ENCODE measurements around the gene USP33.

The USP33 gene

DNA sequence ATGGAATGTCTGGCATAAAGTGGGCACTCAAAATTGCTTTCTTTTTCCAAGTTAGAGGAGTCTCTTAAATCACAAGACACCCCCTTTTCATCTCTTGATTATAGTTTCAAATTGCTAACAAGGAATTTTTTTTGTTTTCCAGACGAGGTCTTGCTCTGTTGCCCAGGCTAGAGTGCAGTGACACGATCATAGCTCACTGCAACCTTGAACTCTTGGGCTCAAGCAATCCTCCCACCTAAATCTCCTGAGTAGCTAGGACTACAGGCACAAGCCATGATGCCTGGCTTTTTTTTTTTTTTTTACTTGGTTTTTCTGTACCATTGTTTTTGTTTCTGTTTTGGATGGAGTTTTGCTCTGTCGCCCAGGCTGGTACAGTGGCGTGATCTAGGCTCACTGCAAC lies 98.0 kb downstream of the USP33 start:
- ChIA-PET POLR2A (interaction anchor here (0.6 kb wide), 1 partner anchor 15 kb away, joined by 4 read pairs; no protein-coding TSS in a partner anchor), CTCF (interaction anchor here (0.6 kb wide), 1 partner anchor 117 kb away, joined by 3 read pairs; no protein-coding TSS in a partner anchor)
- no peaks in the 10 kb centered on the region for H3K27me3 ChIP-seq (replicated peaks in 2 of 5; ENCODE audit: control insufficient read depth in 4 of 5, insufficient read depth in 5 of 5, low read length in 4 of 5)
- peaks cover 0 to 3% (median 0%) of the 10 kb centered on the region in 4 experiments for H3K4me1 ChIP-seq (ENCODE audit: control extremely low read depth in 1 of 4, control insufficient read depth in 4 of 4, insufficient read depth in 4 of 4, low read length in 3 of 4)
- no peak overlapping the region for H3K4me3 ChIP-seq (ENCODE audit: control insufficient read depth in 1 of 7, extremely low read depth in 1 of 7, insufficient read depth in 4 of 7, low read depth in 2 of 7, low read length in 6 of 7)
- no peak overlapping the region for H3K27ac ChIP-seq (ENCODE audit: insufficient read depth in 1 of 2, low read depth in 1 of 2, low read length in 2 of 2, poor library complexity in 1 of 2, severe bottlenecking in 2 of 2)
- DNase-seq: no peak
- H3K9me3 ChIP-seq (ENCODE audit: control extremely low read depth in 1 of 5, control insufficient read depth in 4 of 5, insufficient read depth in 2 of 5, low read depth in 1 of 5, low read length in 4 of 5): no peaks in the 10 kb centered on the region
- 98% methylated on average over 4 of the region's 4 CpGs for WGBS (ENCODE audit: insufficient coverage)
- peaks cover 0 to 9% (median 5%) of the 10 kb centered on the region in 4 experiments for H3K36me3 ChIP-seq (ENCODE audit: control insufficient read depth in 4 of 4, insufficient read depth in 4 of 4, low read length in 3 of 4)

DNA sequence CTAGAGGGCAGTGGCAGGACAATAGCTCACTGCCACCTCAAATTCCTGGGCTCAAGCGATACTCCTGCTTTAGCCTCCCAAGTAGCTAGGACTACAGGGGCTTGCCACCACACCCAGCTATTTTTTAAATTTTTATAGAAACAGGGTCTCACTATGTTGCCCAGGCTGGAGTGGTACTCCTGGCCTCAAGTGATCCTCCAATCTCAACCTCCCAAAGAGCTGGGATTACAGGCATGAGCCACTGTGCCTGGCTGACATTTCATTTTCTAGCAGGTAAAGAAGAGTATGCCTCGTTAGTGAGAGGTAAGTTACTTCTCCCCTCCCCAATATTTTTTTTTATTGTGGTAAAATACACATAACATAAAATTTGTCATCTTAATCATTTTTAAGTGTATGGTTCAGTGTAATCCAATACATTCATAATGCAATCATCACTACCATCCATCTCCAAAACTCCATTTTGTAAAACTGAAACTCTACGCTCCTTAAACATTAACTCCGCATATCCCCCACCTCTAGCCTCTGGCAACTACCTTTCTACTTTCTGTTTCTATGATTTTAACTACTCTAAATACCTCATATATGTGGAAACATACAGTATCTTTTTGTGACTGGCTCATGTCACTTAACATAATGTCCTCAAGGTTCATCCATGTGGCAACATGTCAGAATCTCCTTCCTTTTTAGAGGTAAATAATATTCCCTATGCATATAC lies 99.6 kb downstream of the USP33 start:
- CTCF ChIA-PET: no interaction called here
- no peak for DNase-seq
- Histone ChIP-seq H3K4me1 (ENCODE audit: control extremely low read depth in 1 of 4, control insufficient read depth in 4 of 4, insufficient read depth in 4 of 4, low read length in 3 of 4) (peaks cover 0 to 1% (median 0%) of the 10 kb centered on the region in 4 experiments), H3K27ac (ENCODE audit: insufficient read depth in 1 of 2, low read depth in 1 of 2, low read length in 2 of 2, poor library complexity in 1 of 2, severe bottlenecking in 2 of 2) (no peak overlapping the region), H3K27me3 (replicated peaks in 2 of 5; ENCODE audit: control insufficient read depth in 4 of 5, insufficient read depth in 5 of 5, low read length in 4 of 5) (no peaks in the 10 kb centered on the region), H3K4me3 (ENCODE audit: control insufficient read depth in 1 of 7, extremely low read depth in 1 of 7, insufficient read depth in 4 of 7, low read depth in 2 of 7, low read length in 6 of 7) (no peak overlapping the region), H3K9me3 (ENCODE audit: control extremely low read depth in 1 of 5, control insufficient read depth in 4 of 5, insufficient read depth in 2 of 5, low read depth in 1 of 5, low read length in 4 of 5) (no peaks in the 10 kb centered on the region), H3K36me3 (ENCODE audit: control insufficient read depth in 4 of 4, insufficient read depth in 4 of 4, low read length in 3 of 4) (peaks cover 0 to 9% (median 6%) of the 10 kb centered on the region in 4 experiments)
- POLR2A ChIA-PET: no interaction called here
- 87% methylated on average over 3 of the region's 4 CpGs for WGBS (ENCODE audit: insufficient coverage)

DNA sequence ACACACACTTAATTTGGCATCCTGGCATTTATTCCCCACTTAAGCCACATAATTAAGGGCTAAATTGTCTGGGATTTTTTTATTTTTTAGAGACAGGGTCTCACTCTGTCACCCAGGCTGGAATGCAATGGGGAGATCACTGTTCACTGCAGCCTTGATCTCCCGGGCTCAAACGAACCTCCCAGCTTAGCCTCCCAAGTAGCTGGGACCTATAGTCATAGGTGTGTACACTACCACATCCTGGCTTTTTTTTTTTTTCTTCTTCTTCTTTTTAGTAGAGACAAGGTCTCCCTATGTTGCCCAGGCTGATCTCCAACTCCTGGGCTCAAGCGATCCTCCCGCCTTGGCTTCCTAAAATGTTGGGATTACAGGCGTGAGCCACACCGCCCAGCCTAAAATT lies 101.4 kb downstream of the USP33 start:
- Histone ChIP-seq H3K27ac (ENCODE audit: insufficient read depth in 1 of 2, low read depth in 1 of 2, low read length in 2 of 2, poor library complexity in 1 of 2, severe bottlenecking in 2 of 2) (no peak overlapping the region), H3K36me3 (ENCODE audit: control insufficient read depth in 4 of 4, insufficient read depth in 4 of 4, low read length in 3 of 4) (peaks cover 0 to 9% (median 8%) of the 10 kb centered on the region in 4 experiments), H3K9me3 (ENCODE audit: control extremely low read depth in 1 of 5, control insufficient read depth in 4 of 5, insufficient read depth in 2 of 5, low read depth in 1 of 5, low read length in 4 of 5) (no peaks in the 10 kb centered on the region), H3K4me1 (ENCODE audit: control extremely low read depth in 1 of 4, control insufficient read depth in 4 of 4, insufficient read depth in 4 of 4, low read length in 3 of 4) (no peaks in the 10 kb centered on the region), H3K4me3 (ENCODE audit: control insufficient read depth in 1 of 7, extremely low read depth in 1 of 7, insufficient read depth in 4 of 7, low read depth in 2 of 7, low read length in 6 of 7) (no peak overlapping the region), H3K27me3 (replicated peaks in 2 of 5; ENCODE audit: control insufficient read depth in 4 of 5, insufficient read depth in 5 of 5, low read length in 4 of 5) (no peaks in the 10 kb centered on the region)
- no peak for DNase-seq
- ChIA-PET POLR2A (no interaction called here), CTCF (interaction anchor here (0.5 to 1.5 kb wide), 3 partner anchors 11 to 1369 kb away, joined by 3 to 4 read pairs (median 3); no protein-coding TSS in a partner anchor)
- no CpG with 5 or more reads among the region's 6 CpGs for WGBS (ENCODE audit: insufficient coverage)

DNA sequence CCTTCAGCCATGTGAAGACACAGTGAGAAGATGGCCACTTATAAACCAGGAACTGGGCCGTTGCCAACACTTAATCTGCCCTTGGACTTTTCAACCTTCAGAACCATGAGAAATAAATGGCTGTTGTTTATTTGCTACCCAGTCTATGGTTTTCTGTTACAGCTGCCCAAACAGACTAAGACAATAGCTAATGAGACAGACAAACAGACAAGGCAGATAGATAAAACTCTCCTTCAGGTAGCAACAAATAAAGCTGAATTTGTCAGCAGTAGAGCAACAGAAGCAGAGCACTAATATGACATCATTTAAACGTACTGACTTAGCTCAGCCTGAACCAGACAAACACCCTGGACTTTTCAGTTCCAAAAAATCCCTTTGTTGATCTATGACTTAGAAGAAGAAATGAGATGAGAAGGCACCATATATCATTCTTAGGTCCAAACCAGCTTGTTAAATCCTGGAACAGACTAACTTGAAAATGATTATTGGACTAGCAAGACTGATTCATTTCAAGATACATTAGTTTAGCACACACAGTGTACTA lies 104.1 kb downstream of the USP33 start:
- no peak overlapping the region for H3K4me3 ChIP-seq (ENCODE audit: control insufficient read depth in 1 of 7, extremely low read depth in 1 of 7, insufficient read depth in 4 of 7, low read depth in 2 of 7, low read length in 6 of 7)
- no peak for DNase-seq
- H3K27me3 ChIP-seq (replicated peaks in 2 of 5; ENCODE audit: control insufficient read depth in 4 of 5, insufficient read depth in 5 of 5, low read length in 4 of 5): no peaks in the 10 kb centered on the region
- no peaks in the 10 kb centered on the region for H3K4me1 ChIP-seq (ENCODE audit: control extremely low read depth in 1 of 4, control insufficient read depth in 4 of 4, insufficient read depth in 4 of 4, low read length in 3 of 4)
- ChIA-PET POLR2A (no interaction called here), CTCF (no interaction called here)
- H3K36me3 ChIP-seq (ENCODE audit: control insufficient read depth in 4 of 4, insufficient read depth in 4 of 4, low read length in 3 of 4): peaks cover 7 to 26% (median 16%) of the 10 kb centered on the region in 4 experiments
- no CpG with 5 or more reads among the region's 2 CpGs for WGBS (ENCODE audit: insufficient coverage)
- H3K9me3 ChIP-seq (ENCODE audit: control extremely low read depth in 1 of 5, control insufficient read depth in 4 of 5, insufficient read depth in 2 of 5, low read depth in 1 of 5, low read length in 4 of 5): peaks cover 0 to 10% (median 3%) of the 10 kb centered on the region in 5 experiments
- H3K27ac ChIP-seq (ENCODE audit: insufficient read depth in 1 of 2, low read depth in 1 of 2, low read length in 2 of 2, poor library complexity in 1 of 2, severe bottlenecking in 2 of 2): no peak overlapping the region

DNA sequence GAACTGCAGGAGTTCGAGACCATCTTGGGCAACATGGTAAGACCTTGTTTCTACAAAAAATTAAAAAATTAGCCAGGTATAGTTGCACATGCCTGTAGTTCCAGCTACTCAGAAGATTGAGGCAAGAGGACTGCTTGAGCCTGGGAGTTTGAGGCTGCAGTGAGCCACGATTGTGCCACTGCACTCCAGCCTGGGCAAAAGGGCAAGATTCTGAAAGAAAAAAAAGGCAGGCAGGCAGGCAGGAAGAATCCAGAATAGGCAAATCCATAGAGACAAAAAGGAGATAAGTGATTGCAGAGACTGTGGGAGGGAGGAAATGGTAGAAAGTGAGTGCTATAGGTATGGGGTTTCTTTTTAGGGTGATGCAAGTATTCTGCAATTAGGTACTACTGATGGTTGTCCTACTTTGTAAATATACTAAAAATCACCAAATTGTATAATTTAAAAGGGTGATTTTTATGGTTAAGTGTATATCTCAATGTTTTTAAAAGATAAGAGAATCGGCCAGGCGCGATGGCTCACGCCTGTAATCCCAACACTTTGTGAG lies 106.6 kb downstream of the USP33 start:
- no peak for DNase-seq
- ChIA-PET CTCF (no interaction called here), POLR2A (no interaction called here)
- Histone ChIP-seq H3K27me3 (replicated peaks in 2 of 5; ENCODE audit: control insufficient read depth in 4 of 5, insufficient read depth in 5 of 5, low read length in 4 of 5) (no peaks in the 10 kb centered on the region), H3K27ac (ENCODE audit: insufficient read depth in 1 of 2, low read depth in 1 of 2, low read length in 2 of 2, poor library complexity in 1 of 2, severe bottlenecking in 2 of 2) (no peak overlapping the region), H3K4me3 (ENCODE audit: control insufficient read depth in 1 of 7, extremely low read depth in 1 of 7, insufficient read depth in 4 of 7, low read depth in 2 of 7, low read length in 6 of 7) (no peak overlapping the region), H3K4me1 (ENCODE audit: control extremely low read depth in 1 of 4, control insufficient read depth in 4 of 4, insufficient read depth in 4 of 4, low read length in 3 of 4) (no peaks in the 10 kb centered on the region), H3K9me3 (ENCODE audit: control extremely low read depth in 1 of 5, control insufficient read depth in 4 of 5, insufficient read depth in 2 of 5, low read depth in 1 of 5, low read length in 4 of 5) (peaks cover 7 to 28% (median 15%) of the 10 kb centered on the region in 5 experiments), H3K36me3 (ENCODE audit: control insufficient read depth in 4 of 4, insufficient read depth in 4 of 4, low read length in 3 of 4) (peaks cover 10 to 35% (median 21%) of the 10 kb centered on the region in 4 experiments)
- WGBS (ENCODE audit: insufficient coverage): 100% methylated on average over 2 of the region's 6 CpGs

DNA sequence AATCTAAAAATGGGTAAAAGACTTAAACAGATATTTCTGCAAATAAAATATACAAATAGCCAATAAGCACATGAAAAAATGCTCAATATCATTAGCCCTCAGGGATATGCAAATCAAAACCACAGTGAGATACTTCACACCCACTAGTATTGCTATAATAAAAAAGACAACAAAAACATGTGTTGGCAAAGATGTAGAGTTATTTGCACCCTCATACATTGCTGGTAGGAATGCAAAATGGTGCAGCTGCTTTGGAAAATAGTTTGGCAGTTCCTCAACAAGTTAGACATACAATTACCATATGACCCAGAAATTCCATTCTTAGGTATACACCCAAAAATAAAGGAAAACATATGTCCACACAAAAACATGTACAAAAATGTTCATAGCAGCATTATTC lies 107.4 kb downstream of the USP33 start:
- H3K36me3 ChIP-seq (ENCODE audit: control insufficient read depth in 4 of 4, insufficient read depth in 4 of 4, low read length in 3 of 4): peaks cover 10 to 40% (median 21%) of the 10 kb centered on the region in 4 experiments
- ChIA-PET POLR2A (no interaction called here), CTCF (no interaction called here)
- H3K4me3 ChIP-seq (ENCODE audit: control insufficient read depth in 1 of 7, extremely low read depth in 1 of 7, insufficient read depth in 4 of 7, low read depth in 2 of 7, low read length in 6 of 7): no peak overlapping the region
- DNase-seq: no peak
- H3K27me3 ChIP-seq (replicated peaks in 2 of 5; ENCODE audit: control insufficient read depth in 4 of 5, insufficient read depth in 5 of 5, low read length in 4 of 5): no peaks in the 10 kb centered on the region
- no peaks in the 10 kb centered on the region for H3K4me1 ChIP-seq (ENCODE audit: control extremely low read depth in 1 of 4, control insufficient read depth in 4 of 4, insufficient read depth in 4 of 4, low read length in 3 of 4)
- H3K27ac ChIP-seq (ENCODE audit: insufficient read depth in 1 of 2, low read depth in 1 of 2, low read length in 2 of 2, poor library complexity in 1 of 2, severe bottlenecking in 2 of 2): no peak overlapping the region
- peaks cover 7 to 33% (median 16%) of the 10 kb centered on the region in 5 experiments for H3K9me3 ChIP-seq (ENCODE audit: control extremely low read depth in 1 of 5, control insufficient read depth in 4 of 5, insufficient read depth in 2 of 5, low read depth in 1 of 5, low read length in 4 of 5)

DNA sequence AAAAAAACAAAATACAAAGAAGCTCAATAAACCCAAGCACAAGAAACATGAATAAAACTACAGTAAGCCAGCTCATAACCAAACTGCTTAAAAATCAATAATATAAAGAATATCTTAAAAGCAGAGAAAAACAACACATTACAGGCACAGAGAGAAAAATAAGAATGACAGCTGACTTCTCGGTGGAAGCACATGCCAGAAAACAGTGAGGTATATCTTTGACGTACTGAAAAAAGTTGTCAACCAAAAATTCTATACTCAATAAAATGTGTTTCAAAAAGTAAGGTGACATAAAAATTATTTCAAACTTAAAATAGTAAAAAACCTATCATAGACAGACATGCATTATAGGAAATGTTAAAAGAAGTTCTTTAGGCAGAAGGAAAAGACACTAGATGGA lies 110.5 kb downstream of the USP33 start:
- no CpG with 5 or more reads among the region's 2 CpGs for WGBS (ENCODE audit: insufficient coverage)
- POLR2A ChIA-PET: no interaction called here
- Histone ChIP-seq H3K36me3 (ENCODE audit: control insufficient read depth in 4 of 4, insufficient read depth in 4 of 4, low read length in 3 of 4) (peaks cover 14 to 46% (median 32%) of the 10 kb centered on the region in 4 experiments), H3K9me3 (ENCODE audit: control extremely low read depth in 1 of 5, control insufficient read depth in 4 of 5, insufficient read depth in 2 of 5, low read depth in 1 of 5, low read length in 4 of 5) (peaks cover 7 to 39% (median 16%) of the 10 kb centered on the region in 5 experiments), H3K27me3 (replicated peaks in 2 of 5; ENCODE audit: control insufficient read depth in 4 of 5, insufficient read depth in 5 of 5, low read length in 4 of 5) (no peaks in the 10 kb centered on the region), H3K27ac (ENCODE audit: insufficient read depth in 1 of 2, low read depth in 1 of 2, low read length in 2 of 2, poor library complexity in 1 of 2, severe bottlenecking in 2 of 2) (no peak overlapping the region), H3K4me1 (ENCODE audit: control extremely low read depth in 1 of 4, control insufficient read depth in 4 of 4, insufficient read depth in 4 of 4, low read length in 3 of 4) (no peaks in the 10 kb centered on the region), H3K4me3 (ENCODE audit: control insufficient read depth in 1 of 7, extremely low read depth in 1 of 7, insufficient read depth in 4 of 7, low read depth in 2 of 7, low read length in 6 of 7) (no peak overlapping the region)
- CTCF ChIA-PET: interaction anchor here (1.3 kb wide), 1 partner anchor 16 kb away, joined by 3 read pairs; no protein-coding TSS in a partner anchor
- no peak for DNase-seq
